NK-92 (cell line): ENCODE data around the gene COX7A1.

Source experiments
- DNase-seq: peaks from one replicate; lab custom pipeline; 2025; ENCODE audit not compliant: unreplicated experiment; lab: John Stamatoyannopoulos, UW

The COX7A1 gene

DNA sequence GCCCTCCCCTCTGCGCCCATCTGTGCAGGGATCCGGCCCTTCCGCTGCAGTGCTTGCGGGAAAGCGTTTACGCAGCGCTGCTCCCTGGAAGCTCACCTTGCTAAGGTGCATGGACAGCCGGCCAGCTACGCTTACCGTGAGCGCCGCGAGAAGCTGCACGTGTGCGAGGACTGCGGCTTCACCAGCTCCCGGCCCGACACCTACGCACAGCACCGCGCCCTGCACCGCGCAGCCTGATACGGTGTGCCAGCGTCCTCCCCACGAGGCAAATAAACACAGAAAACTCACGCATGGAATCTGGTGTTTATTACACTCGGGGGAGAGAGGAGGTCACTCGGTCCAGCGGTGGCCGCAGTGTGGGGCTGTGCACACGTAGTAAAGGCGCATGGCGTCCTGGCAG lies 38.8 kb downstream of the COX7A1 start:
- DNase-seq: no peak

DNA sequence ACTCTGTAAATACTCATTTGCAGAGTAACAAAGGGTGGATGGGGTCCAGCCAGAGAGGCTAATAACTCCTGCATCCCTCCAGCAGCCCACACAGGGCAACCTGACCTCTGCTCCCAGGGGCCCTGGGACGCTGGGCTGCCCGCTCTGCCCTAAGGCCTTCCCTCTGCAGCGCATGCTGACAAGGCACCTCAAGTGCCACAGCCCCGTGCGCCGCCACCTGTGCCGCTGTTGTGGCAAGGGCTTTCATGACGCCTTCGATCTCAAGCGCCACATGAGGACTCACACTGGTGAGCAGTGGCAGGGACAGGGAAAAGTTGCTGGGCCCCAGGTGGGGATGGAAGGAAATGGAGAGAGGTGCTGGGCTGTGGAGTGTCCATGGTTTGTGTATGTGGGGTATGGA lies 39.6 kb downstream of the COX7A1 start:
- DNase-seq: no peak

- DNase-seq: no peak
Observed at GRCh38 chr19:36111200-36111539, 41.1 kb downstream of the COX7A1 start.

- no peak for DNase-seq
Observed at GRCh38 chr19:36110487-36111199, 41.6 kb downstream of the COX7A1 start, which contains the start of gene OVOL3. Gene OVOL3 (plus strand): TSS chr19:36111143. CDS start chr19:36111203, 60 bp downstream.

DNA sequence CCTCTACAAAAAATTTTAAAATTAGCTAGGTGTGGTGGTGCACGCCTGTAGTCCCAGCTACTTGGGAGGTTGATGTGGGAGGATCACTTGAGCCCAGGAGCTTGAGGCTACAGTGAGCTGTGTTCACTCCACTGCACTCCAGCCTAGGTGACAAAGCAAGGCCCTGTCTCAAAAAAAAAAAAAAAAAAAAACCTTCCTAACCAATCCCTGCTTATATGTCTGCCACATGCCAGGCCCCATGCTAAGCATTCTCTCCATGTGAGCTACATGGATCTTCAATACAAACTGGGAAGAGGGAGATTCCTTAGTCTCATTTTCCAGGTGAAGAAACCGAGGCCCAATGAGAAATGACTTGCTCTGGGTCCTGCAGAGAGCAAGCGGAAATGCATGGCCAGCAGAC lies 43.6 kb downstream of the COX7A1 start:
- no peak for DNase-seq

- DNase-seq: no peak
Observed at GRCh38 chr19:36106991-36107390, 45.3 kb downstream of the COX7A1 start.

DNA sequence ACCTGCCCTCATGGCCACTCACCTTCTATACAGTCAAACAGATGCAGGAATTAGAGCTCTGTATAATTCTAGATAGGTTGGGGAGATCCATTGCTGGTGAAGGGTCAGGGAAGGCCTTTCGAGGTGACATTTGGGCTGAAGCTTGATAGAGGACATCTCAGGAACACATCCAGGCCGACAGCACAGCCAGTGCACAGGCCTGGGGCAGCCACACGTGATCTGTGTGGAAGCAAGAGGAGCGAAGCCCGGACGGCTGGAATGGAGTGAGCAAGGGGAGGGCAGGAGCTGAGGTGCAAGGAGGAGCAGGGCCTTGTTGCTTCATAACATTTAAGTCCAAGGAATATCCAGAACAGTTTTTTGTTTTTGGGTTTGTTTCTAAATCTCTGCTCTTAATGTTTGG lies 45.8 kb downstream of the COX7A1 start:
- no peak for DNase-seq

GRCh38 chr19:36103842-36104552 lies 48.2 kb downstream of the COX7A1 start:
- no peak for DNase-seq

GRCh38 chr19:36103040-36103626 lies 49.1 kb downstream of the COX7A1 start:
- DNase-seq: no peak

DNA sequence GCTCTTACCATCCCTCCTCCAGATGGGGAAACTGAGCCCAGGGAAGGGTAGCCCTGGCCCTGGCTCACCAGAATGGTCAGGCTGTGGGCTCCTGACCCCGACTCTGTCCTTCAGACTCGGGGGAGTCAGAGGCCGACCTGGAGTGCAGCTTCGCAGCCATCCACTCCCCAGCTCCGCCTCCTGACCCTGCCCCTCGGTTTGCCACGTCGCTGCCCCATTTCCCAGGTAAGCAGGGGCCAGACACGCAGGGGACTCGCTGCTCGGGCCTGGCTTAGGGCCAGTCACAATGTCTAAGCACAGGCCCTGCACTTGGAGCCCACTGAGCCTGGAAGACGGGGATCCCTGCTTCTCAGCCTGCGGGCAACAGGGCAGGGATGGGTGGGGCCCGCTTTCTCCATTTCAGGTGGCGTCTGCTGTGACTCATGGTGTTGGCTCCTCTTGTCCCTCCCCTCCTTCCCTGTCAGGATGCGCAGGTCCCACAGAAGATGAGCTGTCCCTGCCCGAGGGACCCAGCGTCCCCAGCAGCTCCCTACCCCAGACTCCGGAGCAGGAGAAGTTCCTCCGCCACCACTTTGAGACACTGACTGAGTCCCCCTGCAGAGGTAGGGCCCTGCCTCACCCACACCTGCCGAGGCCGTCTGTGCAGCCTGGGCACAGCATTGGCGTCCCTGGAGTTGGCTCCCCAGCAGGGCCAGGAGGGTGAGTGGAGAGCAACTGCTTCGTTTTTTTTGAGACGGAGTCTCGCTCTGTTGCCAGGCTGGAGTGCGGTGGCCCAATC lies 50.5 kb downstream of the COX7A1 start:
- no peak for DNase-seq
